ENCODE data around the gene CRACR2B.
A peak's percentile ranks its signal among the peaks of the same experiment; 100 is the strongest.

- TF ChIP-seq CTCF (IDR thresholded peaks at IDR 0.05): no peak
- peak in 3 of 4 donors; percentile 57 to 77 (median 57) for TF ChIP-seq POLR2A (IDR thresholded peaks at IDR 0.05)
Observed at GRCh38 chr11:818396-819128, 9.2 kb upstream of the CRACR2B start, which contains the start of gene PNPLA2.

All from upper lobe of left lung (tissue), 4 donors.